ENCODE measurements around the gene LAMA3.

GRCh38 chr18:23868136-23868785 lies 179.0 kb downstream of the LAMA3 start:
- no peak for TF ChIP-seq CTCF (IDR thresholded peaks at IDR 0.05)
- TF ChIP-seq EZH2phosphoT487 (IDR thresholded peaks at IDR 0.05): no peak

Data from neural progenitor cell (in vitro differentiated cells).